Occipital lobe (tissue), 2 donors: ENCODE data around the gene PIAS4. TPM values are rescaled to one million over a fixed set of nuclear protein-coding genes. Genes with fewer than 3 reads are reported as not detected.
A peak's percentile ranks its signal among the peaks of the same experiment; 100 is the strongest.
"Not testable (repeated sequence)": the region's sequence is repeated elsewhere in the genome, so short reads cannot be mapped to it uniquely, and the experiment has no call there.

Experiments used
- DNase-seq: peaks from one replicate; lab custom pipeline; 2025; lab: John Stamatoyannopoulos, UW
- total RNA-seq: library from RNA; depleted of rRNA; stranded (reverse); fragments of >200 nt; gene quantifications from one replicate; pipeline ENCODE4 v1.2.3, GENCODE V29; 2014

The PIAS4 gene
- 22.5 TPM for total RNA-seq

- DNase-seq: peak; percentile 91
These were observed at the start of gene PIAS4 for GRCh38 chr19:4007021-4007835. Gene PIAS4 (plus strand): TSS chr19:4007736. CDS start chr19:4007761, 25 bp downstream.

- DNase-seq: no peak
These were observed 48.4 kb upstream of the PIAS4 start for GRCh38 chr19:3958836-3959765.

- no peak for DNase-seq
These were observed 47.8 kb upstream of the PIAS4 start for GRCh38 chr19:3959766-3960131.

GRCh38 chr19:3961007-3961406 is 46.5 kb upstream of the PIAS4 start:
- DNase-seq: no peak

GRCh38 chr19:3963458-3964255 is 43.9 kb upstream of the PIAS4 start:
- DNase-seq: no peak

GRCh38 chr19:3964256-3965194 is 43.0 kb upstream of the PIAS4 start:
- DNase-seq: no peak

GRCh38 chr19:3966051-3967017 is 41.2 kb upstream of the PIAS4 start:
- no peak for DNase-seq

GRCh38 chr19:3967983-3968382 is 39.6 kb upstream of the PIAS4 start:
- not testable (repeated sequence) for DNase-seq

GRCh38 chr19:3968556-3969434 is 38.7 kb upstream of the PIAS4 start:
- DNase-seq: no peak

GRCh38 chr19:3969435-3970312 is 37.9 kb upstream of the PIAS4 start:
- DNase-seq: no peak

GRCh38 chr19:3970313-3970807 is 37.2 kb upstream of the PIAS4 start:
- no peak for DNase-seq

GRCh38 chr19:3970808-3971598 is 36.5 kb upstream of the PIAS4 start, which contains the start of gene DAPK3:
Gene DAPK3 (minus strand): TSS chr19:3971099. CDS start chr19:3969735, 1,364 bp downstream.
- peak; percentile 98 for DNase-seq

GRCh38 chr19:3975144-3975543 is 32.4 kb upstream of the PIAS4 start:
- DNase-seq: no peak

GRCh38 chr19:3975637-3976087 is 31.9 kb upstream of the PIAS4 start:
- no peak for DNase-seq

- DNase-seq: no peak
These were observed 30.9 kb upstream of the PIAS4 start for GRCh38 chr19:3976495-3977241.
